RWPE1 (cell line): ENCODE data around the gene RPP40.
"Not testable (repeated sequence)": the region's sequence is repeated elsewhere in the genome, so short reads cannot be mapped to it uniquely, and the experiment has no call there.

Source experiments
- CTCF ChIA-PET: fragments of 350-600 bp; sonication (Branson Sonifier 250); formaldehyde crosslinking; extraction: SDS; loops from one replicate; lab custom pipeline; 2021; lab: Yijun Ruan, JAX
- POLR2A ChIA-PET: fragments of 400-600 bp; formaldehyde crosslinking; extraction: SDS; loops from one replicate; lab custom pipeline; 2020; ENCODE audit warnings: antibody characterized with exemption; ENCODE audit not compliant: low non-redundant PET; lab: Yijun Ruan, JAX
- DNase-seq: peaks from one replicate; pipeline ENCODE4 v3.0.0; 2012; ENCODE audit warnings: low spot score
- H3K27ac ChIP-seq: fragments of 450-650 bp; 2 replicates; pipeline ENCODE4 v1.5.1; 2017
- TF ChIP-seq, protein P1 (sequence below): fragments of 450-650 bp; conservative IDR thresholded peaks from 2 replicates; pipeline ENCODE4 v1.5.1; 2017; ENCODE audit warnings: low read depth, mild to moderate bottlenecking

Gene RPP40

DNA sequence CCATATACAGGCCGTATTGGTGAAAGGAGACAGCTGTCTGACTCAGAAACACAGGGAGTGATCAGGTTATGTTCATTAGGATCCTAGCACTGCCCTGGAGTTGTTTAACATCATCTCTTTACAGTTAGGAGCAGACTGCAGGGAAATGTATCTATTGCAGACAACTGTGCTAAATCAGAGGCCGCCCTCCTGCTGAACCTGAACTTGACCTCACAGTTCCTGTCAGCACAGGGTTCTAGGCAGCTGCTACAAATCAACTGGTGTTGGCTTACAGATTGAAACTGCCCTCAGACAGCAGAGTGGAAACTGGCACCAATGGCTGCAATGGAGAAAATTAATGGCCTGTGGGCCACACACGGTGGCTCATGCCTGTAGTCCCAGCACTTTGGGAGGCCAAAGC, 3.7 kb upstream of the RPP40 start:
- ChIA-PET CTCF (interaction anchor here (0.6 kb wide), 1 partner anchor 1412 kb away, joined by 3 read pairs; no protein-coding TSS in a partner anchor), POLR2A (no interaction called here)
- DNase-seq: no peak
- no peak overlapping the region for H3K27ac ChIP-seq
- TF ChIP-seq, protein P1, sequence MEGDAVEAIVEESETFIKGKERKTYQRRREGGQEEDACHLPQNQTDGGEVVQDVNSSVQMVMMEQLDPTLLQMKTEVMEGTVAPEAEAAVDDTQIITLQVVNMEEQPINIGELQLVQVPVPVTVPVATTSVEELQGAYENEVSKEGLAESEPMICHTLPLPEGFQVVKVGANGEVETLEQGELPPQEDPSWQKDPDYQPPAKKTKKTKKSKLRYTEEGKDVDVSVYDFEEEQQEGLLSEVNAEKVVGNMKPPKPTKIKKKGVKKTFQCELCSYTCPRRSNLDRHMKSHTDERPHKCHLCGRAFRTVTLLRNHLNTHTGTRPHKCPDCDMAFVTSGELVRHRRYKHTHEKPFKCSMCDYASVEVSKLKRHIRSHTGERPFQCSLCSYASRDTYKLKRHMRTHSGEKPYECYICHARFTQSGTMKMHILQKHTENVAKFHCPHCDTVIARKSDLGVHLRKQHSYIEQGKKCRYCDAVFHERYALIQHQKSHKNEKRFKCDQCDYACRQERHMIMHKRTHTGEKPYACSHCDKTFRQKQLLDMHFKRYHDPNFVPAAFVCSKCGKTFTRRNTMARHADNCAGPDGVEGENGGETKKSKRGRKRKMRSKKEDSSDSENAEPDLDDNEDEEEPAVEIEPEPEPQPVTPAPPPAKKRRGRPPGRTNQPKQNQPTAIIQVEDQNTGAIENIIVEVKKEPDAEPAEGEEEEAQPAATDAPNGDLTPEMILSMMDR: no peak

DNA sequence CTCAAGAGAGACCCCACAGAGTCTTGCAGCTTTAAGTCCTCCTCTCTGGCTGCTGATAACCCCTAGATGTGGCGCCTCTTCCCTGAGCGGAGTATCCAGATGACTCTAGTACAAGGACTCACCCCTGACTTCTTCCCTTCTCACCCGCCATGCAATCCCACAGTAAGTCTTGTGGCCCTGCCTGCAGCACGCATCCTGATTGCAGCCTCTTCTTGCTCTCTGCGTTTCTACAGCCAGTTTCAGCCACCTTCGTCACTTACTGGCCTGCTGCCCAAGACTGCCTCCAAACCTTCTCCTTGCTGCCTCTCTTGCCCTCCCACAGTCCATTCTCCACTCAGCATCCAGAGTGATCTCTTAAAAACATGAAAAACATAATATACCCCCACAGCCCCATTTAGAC, 2.4 kb upstream of the RPP40 start:
- POLR2A ChIA-PET: no interaction called here
- CTCF ChIA-PET: interaction anchor here (0.6 kb wide), 1 partner anchor 397 kb away, joined by 3 read pairs; no protein-coding TSS in a partner anchor
- TF ChIP-seq, protein P1: no peak
- no peak overlapping the region for H3K27ac ChIP-seq
- no peak for DNase-seq

DNA sequence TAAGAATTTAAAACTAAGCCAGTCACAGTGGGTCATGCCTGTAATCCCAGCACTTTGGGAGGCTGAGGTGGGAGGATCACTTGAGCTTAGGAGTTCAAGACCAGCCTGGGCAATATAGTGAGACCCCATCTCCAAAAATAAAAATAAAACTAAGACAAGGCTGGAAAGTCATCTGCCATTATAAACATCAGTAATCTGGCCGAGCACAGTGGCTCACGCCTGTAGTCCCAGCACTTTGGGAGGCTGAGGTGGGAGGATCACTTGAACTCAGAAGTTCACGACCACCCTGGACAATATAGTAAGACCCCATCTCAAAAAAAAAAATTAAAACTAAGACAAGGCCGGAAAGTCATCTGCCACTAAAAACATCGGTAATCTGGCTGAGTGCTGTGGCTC, 1.2 kb upstream of the RPP40 start:
- CTCF ChIA-PET, POLR2A ChIA-PET, H3K27ac ChIP-seq, DNase-seq: not testable (repeated sequence)

DNA sequence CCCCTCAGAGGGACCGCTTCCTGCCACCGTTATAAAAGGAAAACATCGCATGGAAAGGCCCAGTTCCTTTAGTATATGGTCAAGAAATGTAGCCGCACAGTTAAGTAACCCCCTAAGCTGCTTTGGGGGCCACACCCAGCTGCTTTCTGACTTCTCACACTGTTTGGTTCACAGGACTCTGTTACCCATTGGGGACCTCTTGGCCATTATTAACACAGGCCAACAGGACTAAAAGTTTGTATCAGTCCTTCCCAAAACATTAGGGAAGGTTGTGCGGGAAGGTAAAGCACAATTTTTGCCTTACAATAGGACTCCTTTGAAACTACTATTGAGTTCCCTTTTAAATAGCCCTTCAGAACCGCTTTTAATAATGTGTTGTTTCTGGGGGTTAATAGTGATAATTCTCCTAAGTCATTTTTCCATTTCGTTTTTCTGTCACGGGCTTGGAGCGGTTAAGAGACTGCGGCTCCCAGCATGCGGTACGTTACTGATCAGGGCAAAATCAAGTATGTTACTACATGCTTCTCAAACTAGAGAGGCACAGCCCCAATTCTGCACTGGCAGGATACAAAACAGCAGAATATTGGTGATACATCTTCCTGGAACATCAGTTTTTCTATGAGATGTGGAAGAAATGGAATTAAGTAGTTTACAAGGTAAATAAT, 668 bp upstream of the RPP40 start:
- TF ChIP-seq, protein P1: no peak
- CTCF ChIA-PET: interaction anchor here (0.6 to 1.3 kb wide), 4 partner anchors 15 to 101 kb away, joined by 3 to 6 read pairs (median 4); no protein-coding TSS in a partner anchor
- POLR2A ChIA-PET: no interaction called here
- no peak for DNase-seq
- H3K27ac ChIP-seq: peak overlapping the region; percentile 82

DNA sequence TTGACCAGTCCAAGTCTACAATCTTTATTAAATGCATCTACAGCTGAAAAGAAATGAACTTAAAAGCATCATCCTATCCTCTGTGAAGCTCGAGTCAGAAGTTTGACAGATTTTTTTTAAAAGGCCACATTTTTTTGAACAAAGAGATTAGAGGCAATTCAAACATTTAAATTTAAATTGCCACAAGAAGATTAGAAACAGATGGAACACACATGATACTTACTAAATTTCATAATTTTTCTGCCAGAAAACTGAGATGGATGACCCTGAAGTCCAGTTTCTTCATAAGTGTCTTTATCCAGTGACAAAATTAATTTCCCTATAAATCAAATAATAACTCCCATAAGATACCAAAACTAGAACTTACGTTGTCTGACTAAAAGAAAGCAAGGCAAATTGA, 4.3 kb downstream of the RPP40 start:
- POLR2A ChIA-PET: no interaction called here
- CTCF ChIA-PET: interaction anchor here (0.6 kb wide), 1 partner anchor 265 kb away, joined by 3 read pairs; no protein-coding TSS in a partner anchor
- no peak overlapping the region for H3K27ac ChIP-seq
- DNase-seq: no peak
- TF ChIP-seq, protein P1: no peak

DNA sequence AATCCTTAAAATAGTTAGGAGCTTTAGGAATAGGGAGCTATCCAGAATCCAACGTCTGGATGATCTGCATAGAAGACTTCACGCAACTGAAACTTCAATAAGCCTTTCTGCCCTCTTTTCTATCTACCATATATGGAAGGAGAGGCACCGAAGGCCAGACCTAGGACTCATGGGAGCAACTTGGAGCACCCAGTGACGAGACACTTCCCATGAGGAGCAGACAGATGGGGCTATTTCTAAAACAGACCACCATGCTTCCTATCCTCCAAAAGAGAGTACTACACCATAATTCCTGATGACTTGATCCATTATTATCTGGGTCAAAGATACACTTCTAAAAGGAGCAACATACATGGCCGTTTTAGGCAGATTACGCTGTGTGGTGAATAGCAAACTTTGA, 6.0 kb downstream of the RPP40 start:
- TF ChIP-seq, protein P1: no peak
- H3K27ac ChIP-seq: no peak overlapping the region
- ChIA-PET CTCF (no interaction called here), POLR2A (no interaction called here)
- no peak for DNase-seq

DNA sequence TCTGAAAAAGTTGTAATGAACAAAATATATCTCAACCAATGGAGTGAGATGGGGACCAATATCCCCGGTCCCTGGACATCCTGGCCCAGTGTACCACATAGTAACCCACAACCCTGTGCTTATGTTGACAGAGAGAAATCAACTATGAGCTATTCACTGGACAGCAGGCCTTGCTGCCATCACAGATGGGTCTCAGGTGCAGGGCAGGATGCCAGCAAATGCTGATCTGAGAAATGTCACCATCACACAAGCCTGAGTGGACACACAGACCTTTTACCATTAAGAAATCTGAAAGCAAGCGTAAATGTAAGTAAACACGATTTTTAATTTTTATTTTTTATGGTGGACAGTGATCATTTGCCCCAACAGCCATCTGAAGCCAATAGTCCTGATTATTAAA, 9.1 kb downstream of the RPP40 start:
- POLR2A ChIA-PET: no interaction called here
- DNase-seq: no peak
- TF ChIP-seq, protein P1: no peak
- H3K27ac ChIP-seq: no peak overlapping the region
- CTCF ChIA-PET: interaction anchor here (0.6 kb wide), 1 partner anchor 713 kb away, joined by 3 read pairs; no protein-coding TSS in a partner anchor
